Left ventricle myocardium inferior (tissue), 1 donor: ENCODE data around the gene FOXL2. TPM values are rescaled to one million over a fixed set of nuclear protein-coding genes. Genes with fewer than 3 reads are reported as not detected.

Experiments used
- DNase-seq: peaks from one replicate; pipeline ENCODE4 v3.0.0-alpha.2; 2020
- H3K27ac ChIP-seq: fragments of 200-600 bp; replicated peaks from 2 replicates; pipeline ENCODE4 v1.8.0; 2021
- H3K27me3 ChIP-seq: fragments of 200-600 bp; 2 replicates; pipeline ENCODE4 v1.8.0; 2021; ENCODE audit warnings: low read depth
- H3K36me3 ChIP-seq: fragments of 200-600 bp; 2 replicates; pipeline ENCODE4 v1.8.0; 2021
- H3K4me1 ChIP-seq: fragments of 200-600 bp; 2 replicates; pipeline ENCODE4 v1.8.0; 2021
- H3K4me3 ChIP-seq: fragments of 200-600 bp; 2 replicates; pipeline ENCODE4 v1.8.0; 2021; ENCODE audit warnings: mild to moderate bottlenecking, moderate library complexity
- H3K9me3 ChIP-seq: fragments of 200-600 bp; replicated peaks from 2 replicates; pipeline ENCODE4 v1.8.0; 2021
- intact Hi-C: fragments of 100-400 bp; cut with micrococcal nuclease; formaldehyde crosslinking; loops from one replicate; pipeline ENCODE4 v1.11.0; 2022
- total RNA-seq: library from RNA; stranded (reverse); fragmentation: NEBNext Ultra II Directional; extraction: Animal tissue kit (Norgen Biotek cat#: 25700); gene quantifications from one replicate; pipeline ENCODE4 v1.2.1, GENCODE V29; 2021
- TF ChIP-seq, protein P1 (sequence below): fragments of 200-600 bp; IDR thresholded peaks from 2 replicates; pipeline ENCODE4 v1.8.0; 2021; ENCODE audit warnings: antibody characterized with exemption, mild to moderate bottlenecking, borderline replicate concordance
- donor health status: DM: no; HTN: yes; CAD: no; lungs with severe emphysema.

Gene FOXL2
- total RNA-seq, 1 donor from 2014 or later, result not detected

DNA sequence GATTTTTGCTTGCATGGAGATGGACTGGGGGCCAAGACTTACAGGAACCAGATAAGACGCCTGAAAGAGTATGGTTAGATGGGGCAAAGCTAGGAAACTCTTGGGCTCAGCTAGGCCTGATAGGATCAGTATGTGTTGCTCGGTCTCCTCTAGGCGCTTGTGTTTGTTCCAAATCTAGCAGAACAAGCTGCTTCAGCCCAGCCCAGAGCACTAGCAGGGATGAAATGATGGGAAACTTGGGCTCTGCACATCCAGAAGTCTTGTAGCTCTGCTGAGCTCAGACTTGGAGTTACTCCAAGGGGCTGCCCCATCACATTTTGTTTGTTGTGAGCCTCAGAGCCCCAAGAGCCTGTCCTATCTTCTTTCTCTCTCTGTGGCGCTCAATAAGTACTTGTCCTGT is 34.7 kb downstream of the FOXL2 start:
- Histone ChIP-seq H3K4me1 (peaks cover 19% of the 10 kb centered on the region), H3K27ac (no peak overlapping the region), H3K27me3 (no peaks in the 10 kb centered on the region), H3K9me3 (no peaks in the 10 kb centered on the region), H3K36me3 (no peaks in the 10 kb centered on the region), H3K4me3 (no peak overlapping the region)
- DNase-seq, result no peak
- TF ChIP-seq, protein P1, sequence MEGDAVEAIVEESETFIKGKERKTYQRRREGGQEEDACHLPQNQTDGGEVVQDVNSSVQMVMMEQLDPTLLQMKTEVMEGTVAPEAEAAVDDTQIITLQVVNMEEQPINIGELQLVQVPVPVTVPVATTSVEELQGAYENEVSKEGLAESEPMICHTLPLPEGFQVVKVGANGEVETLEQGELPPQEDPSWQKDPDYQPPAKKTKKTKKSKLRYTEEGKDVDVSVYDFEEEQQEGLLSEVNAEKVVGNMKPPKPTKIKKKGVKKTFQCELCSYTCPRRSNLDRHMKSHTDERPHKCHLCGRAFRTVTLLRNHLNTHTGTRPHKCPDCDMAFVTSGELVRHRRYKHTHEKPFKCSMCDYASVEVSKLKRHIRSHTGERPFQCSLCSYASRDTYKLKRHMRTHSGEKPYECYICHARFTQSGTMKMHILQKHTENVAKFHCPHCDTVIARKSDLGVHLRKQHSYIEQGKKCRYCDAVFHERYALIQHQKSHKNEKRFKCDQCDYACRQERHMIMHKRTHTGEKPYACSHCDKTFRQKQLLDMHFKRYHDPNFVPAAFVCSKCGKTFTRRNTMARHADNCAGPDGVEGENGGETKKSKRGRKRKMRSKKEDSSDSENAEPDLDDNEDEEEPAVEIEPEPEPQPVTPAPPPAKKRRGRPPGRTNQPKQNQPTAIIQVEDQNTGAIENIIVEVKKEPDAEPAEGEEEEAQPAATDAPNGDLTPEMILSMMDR, result no peak
- intact Hi-C loops, result no loop called here

- Histone ChIP-seq H3K36me3 (no peaks in the 10 kb centered on the region), H3K27ac (no peak overlapping the region), H3K4me1 (peaks cover 19% of the 10 kb centered on the region), H3K27me3 (no peaks in the 10 kb centered on the region), H3K9me3 (no peaks in the 10 kb centered on the region), H3K4me3 (no peak overlapping the region)
- TF ChIP-seq, protein P1, result no peak
- DNase-seq, result no peak
- intact Hi-C loops, result no loop called here
Measured at GRCh38 chr3:138911621-138912020, 35.3 kb downstream of the FOXL2 start.

DNA sequence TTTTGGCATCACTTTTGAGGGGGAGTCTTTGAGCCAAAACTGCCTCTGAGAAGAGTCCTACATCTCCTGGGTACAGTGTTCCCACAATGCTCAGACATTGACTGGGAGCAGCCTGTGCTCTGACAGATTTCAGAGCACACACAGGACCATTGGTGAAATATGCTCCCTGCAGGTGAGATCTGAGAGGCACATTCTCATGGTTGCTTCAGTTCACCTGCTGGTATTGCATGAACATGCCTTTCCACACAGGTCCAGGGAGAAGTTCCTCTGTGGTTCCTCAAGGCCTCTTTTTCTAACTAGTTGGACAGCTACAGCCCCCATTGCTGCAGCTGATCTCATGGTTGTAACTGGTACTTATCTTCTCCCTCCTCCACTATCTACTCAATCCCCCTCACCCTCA is 37.0 kb downstream of the FOXL2 start:
- intact Hi-C loops, result no loop called here
- DNase-seq, result no peak
- H3K4me1 ChIP-seq, result peaks cover 5% of the 10 kb centered on the region
- no peak overlapping the region for H3K4me3 ChIP-seq
- no peaks in the 10 kb centered on the region for H3K36me3 ChIP-seq
- TF ChIP-seq, protein P1, result no peak
- no peaks in the 10 kb centered on the region for H3K27me3 ChIP-seq
- H3K27ac ChIP-seq, result no peak overlapping the region
- no peaks in the 10 kb centered on the region for H3K9me3 ChIP-seq

DNA sequence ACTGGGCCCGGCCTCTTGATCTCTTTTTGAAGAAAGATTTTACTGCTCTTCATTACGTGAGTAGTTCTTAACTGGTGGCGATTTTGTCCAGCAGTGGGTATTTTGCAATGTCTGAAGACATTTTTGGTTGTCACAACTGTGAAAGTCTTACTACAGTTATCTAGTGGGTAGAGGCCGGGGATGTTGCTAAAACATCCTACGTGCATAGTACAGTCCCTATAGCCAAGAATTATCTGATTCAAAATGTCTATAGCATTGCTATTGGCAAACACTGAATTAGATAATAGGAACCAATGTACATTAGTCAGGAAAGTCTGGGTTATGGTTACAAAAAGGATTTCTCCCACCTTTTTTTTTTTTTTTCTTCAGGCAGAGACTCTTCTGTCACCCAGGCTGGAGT is 38.1 kb downstream of the FOXL2 start:
- DNase-seq, result no peak
- Histone ChIP-seq H3K27ac (no peak overlapping the region), H3K9me3 (no peaks in the 10 kb centered on the region), H3K4me3 (no peak overlapping the region), H3K36me3 (no peaks in the 10 kb centered on the region), H3K4me1 (no peaks in the 10 kb centered on the region), H3K27me3 (no peaks in the 10 kb centered on the region)
- TF ChIP-seq, protein P1, result no peak
- intact Hi-C loops, result no loop called here

DNA sequence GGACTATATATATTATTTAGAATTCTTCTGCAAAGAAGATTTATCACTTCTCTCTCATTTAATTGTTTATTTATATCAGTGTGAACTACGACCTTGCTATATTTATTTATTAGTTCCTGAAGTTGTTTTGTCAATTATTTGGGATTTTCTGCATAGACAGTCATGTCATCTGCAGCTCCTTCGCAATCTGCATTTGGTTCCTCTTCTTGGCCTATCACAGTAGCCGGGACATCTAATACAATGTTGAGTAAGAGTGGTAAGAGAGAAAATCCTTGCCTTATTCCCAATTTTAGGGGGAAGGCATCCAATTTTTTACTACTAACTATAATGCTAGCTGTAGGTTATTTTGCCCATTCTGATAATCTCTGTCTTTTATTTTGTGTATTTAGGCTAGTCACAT is 39.4 kb downstream of the FOXL2 start:
- H3K27ac ChIP-seq, result no peak overlapping the region
- no peak overlapping the region for H3K4me3 ChIP-seq

More for the DNA sequence above, 39.4 kb downstream of the FOXL2 start:
- H3K36me3 ChIP-seq, result no peaks in the 10 kb centered on the region
- DNase-seq, result no peak
- TF ChIP-seq, protein P1, result no peak
- H3K9me3 ChIP-seq, result no peaks in the 10 kb centered on the region
- intact Hi-C loops, result no loop called here
- H3K27me3 ChIP-seq, result no peaks in the 10 kb centered on the region
- H3K4me1 ChIP-seq, result no peaks in the 10 kb centered on the region
